HEK293T (cell line): Measurements from ENCODE around the gene FOXO1.

Source experiments
- FOXM1 ChIP-seq: fragments of 450-650 bp; IDR thresholded peaks from 2 replicates; pipeline ENCODE4 v1.6.1; 2017; ENCODE audit warnings: mild to moderate bottlenecking, borderline replicate concordance
- NFRKB ChIP-seq: fragments of 450-650 bp; IDR thresholded peaks from 2 replicates; pipeline ENCODE4 v1.6.1; 2016; ENCODE audit warnings: mild to moderate bottlenecking, moderate library complexity
- PKNOX1 ChIP-seq: fragments of 450-650 bp; IDR thresholded peaks from 2 replicates; pipeline ENCODE4 v1.6.1; 2016
- TARDBP ChIP-seq: fragments of 450-650 bp; IDR thresholded peaks from 2 replicates; pipeline ENCODE4 v1.6.1; 2016

- TF ChIP-seq FOXM1 = no peak
- TF ChIP-seq TARDBP = no peak
- TF ChIP-seq PKNOX1 = no peak
- no peak for TF ChIP-seq NFRKB
Measured at GRCh38 chr13:40506592-40507446, 159.6 kb downstream of the FOXO1 start.
